Fibroblast of the aortic adventitia (primary cell): ENCODE data around the gene UCHL3. TPM values are rescaled to one million over a fixed set of nuclear protein-coding genes. Genes with fewer than 3 reads are reported as not detected.
A peak's percentile ranks its signal among the peaks of the same experiment; 100 is the strongest.

Experiments used
- DNase-seq: peaks from one replicate; pipeline ENCODE4 v3.0.0-alpha.2; 2010; ENCODE audit warnings: low read depth
- H3K4me3 ChIP-seq: 2 replicates; pipeline ENCODE4 v1.5.1; 2011; ENCODE audit warnings: low read depth, mild to moderate bottlenecking, control low read depth, low read length, moderate library complexity
- total RNA-seq: library from RNA; depleted of rRNA; stranded (reverse); fragments of >200 nt; gene quantifications from 2 replicates; pipeline ENCODE4 v1.2.3, GENCODE V29; 2012; ENCODE audit warnings: low replicate concordance
- TF ChIP-seq, protein P1 (sequence below): IDR thresholded peaks from 2 replicates; pipeline ENCODE4 v1.5.1; 2011; ENCODE audit warnings: mild to moderate bottlenecking, low read length, control low read depth, inconsistent platforms; ENCODE audit not compliant: insufficient read depth

UCHL3 gene
- total RNA-seq, 1 donor = 44.9 TPM

DNA sequence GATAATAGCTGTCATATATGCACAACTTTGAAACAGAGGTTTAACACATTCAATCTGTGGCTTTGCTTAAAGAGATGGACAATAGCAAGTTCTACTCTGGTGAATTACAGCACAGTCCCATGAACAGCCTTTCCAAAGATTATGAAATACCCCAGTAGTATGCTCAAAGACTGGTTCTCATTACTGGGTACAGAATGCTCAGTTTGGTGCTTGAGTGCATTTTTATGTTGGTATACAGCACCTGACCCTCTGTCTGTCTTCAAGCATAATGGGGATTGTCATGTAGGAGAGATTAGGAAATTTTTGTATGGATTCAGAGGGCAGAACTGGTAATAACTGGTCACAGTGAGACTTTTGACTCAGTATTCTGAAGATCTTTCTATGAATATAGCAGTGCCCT lies 94.1 kb downstream of the UCHL3 start:
- no peak for DNase-seq
- H3K4me3 ChIP-seq = no peak overlapping the region
- TF ChIP-seq, protein P1, sequence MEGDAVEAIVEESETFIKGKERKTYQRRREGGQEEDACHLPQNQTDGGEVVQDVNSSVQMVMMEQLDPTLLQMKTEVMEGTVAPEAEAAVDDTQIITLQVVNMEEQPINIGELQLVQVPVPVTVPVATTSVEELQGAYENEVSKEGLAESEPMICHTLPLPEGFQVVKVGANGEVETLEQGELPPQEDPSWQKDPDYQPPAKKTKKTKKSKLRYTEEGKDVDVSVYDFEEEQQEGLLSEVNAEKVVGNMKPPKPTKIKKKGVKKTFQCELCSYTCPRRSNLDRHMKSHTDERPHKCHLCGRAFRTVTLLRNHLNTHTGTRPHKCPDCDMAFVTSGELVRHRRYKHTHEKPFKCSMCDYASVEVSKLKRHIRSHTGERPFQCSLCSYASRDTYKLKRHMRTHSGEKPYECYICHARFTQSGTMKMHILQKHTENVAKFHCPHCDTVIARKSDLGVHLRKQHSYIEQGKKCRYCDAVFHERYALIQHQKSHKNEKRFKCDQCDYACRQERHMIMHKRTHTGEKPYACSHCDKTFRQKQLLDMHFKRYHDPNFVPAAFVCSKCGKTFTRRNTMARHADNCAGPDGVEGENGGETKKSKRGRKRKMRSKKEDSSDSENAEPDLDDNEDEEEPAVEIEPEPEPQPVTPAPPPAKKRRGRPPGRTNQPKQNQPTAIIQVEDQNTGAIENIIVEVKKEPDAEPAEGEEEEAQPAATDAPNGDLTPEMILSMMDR = no peak

DNA sequence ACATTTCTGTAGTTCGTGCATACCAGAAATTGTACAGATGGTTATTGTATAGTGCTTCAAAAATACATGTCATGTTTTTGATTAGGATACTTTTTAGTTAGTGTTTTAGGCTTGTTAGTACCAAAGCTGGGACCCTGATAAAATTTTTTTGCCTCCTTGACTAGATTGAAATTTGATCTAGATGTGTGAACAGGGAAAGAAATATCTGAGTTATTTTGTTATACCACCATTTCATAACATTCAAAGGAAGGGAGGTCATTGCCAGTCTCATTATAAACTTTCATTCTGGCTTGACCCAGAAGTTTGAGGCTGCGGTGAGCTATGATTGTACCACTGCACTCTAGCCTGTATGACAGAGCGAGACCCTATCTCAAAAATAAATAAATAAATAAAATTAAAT lies 95.5 kb downstream of the UCHL3 start:
- TF ChIP-seq, protein P1 = no peak
- H3K4me3 ChIP-seq = no peak overlapping the region
- DNase-seq = no peak

DNA sequence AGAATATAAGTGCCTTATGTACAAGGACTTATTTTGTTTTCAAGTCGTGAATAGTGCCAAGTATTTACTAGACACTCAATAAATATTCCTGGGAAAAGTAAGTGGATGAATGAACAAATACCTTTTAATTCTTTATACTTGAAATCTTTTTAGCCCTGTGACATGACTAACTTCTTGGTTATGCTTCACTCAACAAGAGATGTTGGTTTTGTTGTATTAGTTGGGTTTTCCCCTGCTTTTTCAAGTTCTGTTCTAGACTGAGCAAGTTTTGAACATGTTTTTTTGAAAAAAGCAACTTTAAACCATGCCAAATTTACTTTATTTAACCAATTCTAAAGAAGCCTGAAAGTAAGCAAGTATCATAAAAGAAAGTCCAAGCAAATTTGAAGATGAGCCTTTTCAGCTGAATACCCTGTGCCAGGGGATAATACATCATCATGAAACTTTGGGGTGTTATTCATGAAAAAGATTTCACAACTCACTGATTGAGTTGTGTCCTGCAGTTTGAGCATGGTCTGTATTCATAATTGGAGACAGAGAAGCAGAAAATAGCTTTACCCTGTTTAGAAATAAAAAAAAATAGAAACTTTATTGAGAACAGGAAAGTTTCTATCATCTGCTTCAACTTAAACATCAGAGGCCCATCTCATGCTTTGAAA lies 97.7 kb downstream of the UCHL3 start:
- TF ChIP-seq, protein P1 = no peak
- no peak overlapping the region for H3K4me3 ChIP-seq
- no peak for DNase-seq

DNA sequence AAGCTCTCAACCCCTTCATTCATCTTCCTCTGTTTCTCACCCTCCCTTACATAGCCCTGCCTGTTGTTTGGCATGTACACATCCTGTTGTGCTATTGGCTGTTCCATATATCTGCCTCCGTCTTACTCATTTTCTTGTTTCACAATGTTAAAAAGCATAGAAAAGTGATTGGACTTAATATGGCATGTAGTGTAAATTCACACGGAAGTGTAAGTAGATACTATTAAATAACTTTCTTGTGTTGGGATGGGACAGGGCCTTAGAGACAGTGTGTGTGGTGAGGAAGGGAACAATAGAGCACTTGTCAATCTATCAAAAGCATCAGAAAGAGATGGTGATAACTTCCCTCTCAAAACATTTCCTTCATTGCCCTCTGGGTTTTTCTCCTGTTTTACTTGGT lies 98.9 kb downstream of the UCHL3 start:
- H3K4me3 ChIP-seq = no peak overlapping the region
- TF ChIP-seq, protein P1 = no peak
- no peak for DNase-seq

DNA sequence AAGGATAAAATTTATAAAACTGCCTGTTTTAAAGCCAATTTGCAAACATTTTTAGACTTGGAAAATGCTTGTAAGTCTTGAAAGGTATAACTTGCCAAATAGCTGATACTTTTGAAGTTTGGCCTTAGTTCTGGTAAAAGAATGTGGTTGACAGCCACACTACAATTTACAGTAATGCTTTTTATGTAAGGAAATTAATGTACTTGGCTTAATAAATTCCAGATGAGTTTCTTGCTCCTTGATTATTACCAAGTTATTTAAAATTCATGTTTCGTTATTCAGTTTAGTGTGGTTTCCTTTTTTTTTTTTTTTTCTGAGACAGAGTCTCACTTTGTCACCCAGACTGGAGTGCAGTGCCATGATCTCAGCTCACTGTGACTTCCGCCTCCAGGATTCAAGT lies 101.4 kb downstream of the UCHL3 start:
- TF ChIP-seq, protein P1 = no peak
- no peak overlapping the region for H3K4me3 ChIP-seq
- peak; percentile 77 for DNase-seq

DNA sequence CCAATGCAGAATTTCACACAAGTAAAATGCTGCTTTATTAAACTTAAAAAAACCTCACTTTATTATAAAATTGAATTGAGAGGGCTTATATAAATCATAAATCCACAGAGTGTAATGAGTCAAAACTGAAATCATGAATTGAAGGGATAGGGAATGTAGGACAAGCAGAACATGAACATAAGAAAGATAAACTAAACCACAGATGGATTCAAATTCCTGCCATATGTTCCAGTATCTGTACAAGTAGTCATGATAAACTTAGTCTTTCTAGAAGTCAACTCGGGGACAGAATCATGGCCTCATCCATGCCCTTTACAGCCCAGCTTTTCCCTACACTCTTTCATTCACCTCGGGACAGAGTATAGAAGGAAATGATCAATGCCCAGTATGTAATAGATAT lies 103.1 kb downstream of the UCHL3 start:
- no peak overlapping the region for H3K4me3 ChIP-seq
- TF ChIP-seq, protein P1 = no peak
- DNase-seq = no peak

Other genes starting within 250 kb of the UCHL3 start
- 9.5 and 10.2 TPM in 2 replicates for gene TBC1D4, start 67.6 kb upstream of the UCHL3 start, total RNA-seq
- gene COMMD6, start 11.9 kb upstream of the UCHL3 start, total RNA-seq = 59.2 and 126 TPM in 2 replicates
- gene LMO7, start 86.5 kb downstream of the UCHL3 start, total RNA-seq = 70.1 and 221 TPM in 2 replicates